ENCODE measurements around the gene FGR. TPM values are rescaled to one million over a fixed set of nuclear protein-coding genes. Genes with fewer than 3 reads are reported as not detected.

Gene FGR
- total RNA-seq, 1 donor from 2014 or later = not detected

DNA sequence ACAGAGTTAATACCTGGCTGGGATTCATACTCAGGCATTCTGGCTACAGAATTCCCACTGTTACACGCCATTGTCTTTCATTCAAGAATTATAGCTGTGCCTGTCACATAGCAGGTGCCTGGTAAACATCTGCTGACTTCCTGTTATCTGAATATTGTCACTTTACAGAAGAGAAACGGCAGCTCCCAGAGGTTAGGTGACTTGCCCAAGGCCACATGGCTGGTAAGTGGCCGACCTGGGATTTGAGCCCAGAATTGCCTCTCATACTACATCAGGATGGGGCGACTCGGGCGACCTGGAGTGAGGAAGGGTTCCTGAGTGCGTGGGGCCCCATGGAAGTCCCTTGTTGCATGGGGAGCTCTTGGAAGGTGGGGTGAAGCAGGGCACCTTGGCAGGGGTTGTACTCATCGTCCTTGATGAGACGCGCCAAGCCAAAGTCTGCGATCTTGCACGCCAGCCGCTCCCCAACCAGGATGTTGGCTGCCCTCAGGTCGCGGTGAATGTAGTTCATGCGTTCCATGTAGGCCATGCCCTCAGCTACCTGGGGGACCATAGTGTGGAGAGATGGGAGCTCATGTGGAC lies 20.9 kb downstream of the FGR start:
- peaks cover 9% of the 10 kb centered on the region for H3K4me1 Mint-ChIP-seq (ENCODE audit: unreplicated experiment)
- no peak for DNase-seq (ENCODE audit: extremely low spot score, unreplicated experiment)
- no peaks in the 10 kb centered on the region for H3K9me3 Mint-ChIP-seq
- H3K36me3 Mint-ChIP-seq = no peaks in the 10 kb centered on the region
- H3K27me3 Mint-ChIP-seq = peaks cover 4% of the 10 kb centered on the region
- H3K27ac Mint-ChIP-seq = no peak overlapping the region
- TF ChIP-seq, protein P1, sequence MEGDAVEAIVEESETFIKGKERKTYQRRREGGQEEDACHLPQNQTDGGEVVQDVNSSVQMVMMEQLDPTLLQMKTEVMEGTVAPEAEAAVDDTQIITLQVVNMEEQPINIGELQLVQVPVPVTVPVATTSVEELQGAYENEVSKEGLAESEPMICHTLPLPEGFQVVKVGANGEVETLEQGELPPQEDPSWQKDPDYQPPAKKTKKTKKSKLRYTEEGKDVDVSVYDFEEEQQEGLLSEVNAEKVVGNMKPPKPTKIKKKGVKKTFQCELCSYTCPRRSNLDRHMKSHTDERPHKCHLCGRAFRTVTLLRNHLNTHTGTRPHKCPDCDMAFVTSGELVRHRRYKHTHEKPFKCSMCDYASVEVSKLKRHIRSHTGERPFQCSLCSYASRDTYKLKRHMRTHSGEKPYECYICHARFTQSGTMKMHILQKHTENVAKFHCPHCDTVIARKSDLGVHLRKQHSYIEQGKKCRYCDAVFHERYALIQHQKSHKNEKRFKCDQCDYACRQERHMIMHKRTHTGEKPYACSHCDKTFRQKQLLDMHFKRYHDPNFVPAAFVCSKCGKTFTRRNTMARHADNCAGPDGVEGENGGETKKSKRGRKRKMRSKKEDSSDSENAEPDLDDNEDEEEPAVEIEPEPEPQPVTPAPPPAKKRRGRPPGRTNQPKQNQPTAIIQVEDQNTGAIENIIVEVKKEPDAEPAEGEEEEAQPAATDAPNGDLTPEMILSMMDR (conservative IDR thresholded peaks at IDR 0.05) = no peak
- no peak overlapping the region for H3K4me3 Mint-ChIP-seq

DNA sequence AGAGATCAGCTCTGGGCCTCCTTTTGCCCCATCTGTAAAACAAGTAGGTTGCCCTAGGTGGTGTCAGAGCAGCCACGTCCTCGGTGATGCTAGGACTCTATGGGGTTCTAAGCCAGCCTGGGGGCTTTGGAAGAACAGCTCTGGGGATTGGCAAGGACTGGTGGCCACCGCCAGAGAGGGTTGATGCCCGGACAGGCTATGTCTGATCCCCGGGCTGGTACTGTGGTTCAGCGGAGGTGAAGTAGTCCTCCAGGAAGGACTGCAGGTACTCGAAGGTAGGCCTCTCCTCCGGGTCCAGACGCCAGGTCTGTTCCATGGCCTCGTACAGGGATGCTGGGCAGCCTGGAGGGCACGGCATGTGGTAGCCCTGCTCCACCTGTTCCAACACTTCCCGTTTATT lies 22.3 kb downstream of the FGR start:
- DNase-seq (ENCODE audit: extremely low spot score, unreplicated experiment) = no peak
- no peaks in the 10 kb centered on the region for H3K36me3 Mint-ChIP-seq
- TF ChIP-seq, protein P1 (conservative IDR thresholded peaks at IDR 0.05) = no peak
- no peaks in the 10 kb centered on the region for H3K9me3 Mint-ChIP-seq
- peaks cover 5% of the 10 kb centered on the region for H3K4me1 Mint-ChIP-seq (ENCODE audit: unreplicated experiment)
- H3K27ac Mint-ChIP-seq = no peak overlapping the region
- no peak overlapping the region for H3K4me3 Mint-ChIP-seq
- H3K27me3 Mint-ChIP-seq = peaks cover 4% of the 10 kb centered on the region

DNA sequence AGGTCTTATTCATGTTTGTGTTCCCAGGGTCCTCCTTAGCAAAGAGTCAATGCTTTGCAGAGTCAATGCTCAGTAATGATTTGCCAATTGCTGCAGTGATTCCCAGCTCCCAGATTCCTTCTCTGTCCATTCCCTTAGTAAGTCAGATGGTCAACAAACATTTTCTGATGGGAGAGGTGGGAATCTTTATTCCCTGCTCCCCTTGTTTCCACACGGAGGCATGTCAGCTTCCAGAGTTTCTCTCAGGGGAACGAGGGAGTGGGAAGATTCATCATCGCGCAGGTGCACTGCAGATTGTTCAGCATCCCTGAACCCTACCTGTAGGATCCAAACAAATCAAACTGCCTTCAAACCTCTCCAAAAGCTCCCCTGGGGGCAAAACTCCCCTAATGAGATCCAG lies 23.5 kb downstream of the FGR start:
- Mint-ChIP-seq H3K4me1 (ENCODE audit: unreplicated experiment) (peaks cover 12% of the 10 kb centered on the region), H3K4me3 (no peak overlapping the region), H3K27me3 (peaks cover 4% of the 10 kb centered on the region), H3K9me3 (no peaks in the 10 kb centered on the region), H3K36me3 (no peaks in the 10 kb centered on the region), H3K27ac (no peak overlapping the region)
- DNase-seq (ENCODE audit: extremely low spot score, unreplicated experiment) = no peak
- TF ChIP-seq, protein P1 (conservative IDR thresholded peaks at IDR 0.05) = no peak

DNA sequence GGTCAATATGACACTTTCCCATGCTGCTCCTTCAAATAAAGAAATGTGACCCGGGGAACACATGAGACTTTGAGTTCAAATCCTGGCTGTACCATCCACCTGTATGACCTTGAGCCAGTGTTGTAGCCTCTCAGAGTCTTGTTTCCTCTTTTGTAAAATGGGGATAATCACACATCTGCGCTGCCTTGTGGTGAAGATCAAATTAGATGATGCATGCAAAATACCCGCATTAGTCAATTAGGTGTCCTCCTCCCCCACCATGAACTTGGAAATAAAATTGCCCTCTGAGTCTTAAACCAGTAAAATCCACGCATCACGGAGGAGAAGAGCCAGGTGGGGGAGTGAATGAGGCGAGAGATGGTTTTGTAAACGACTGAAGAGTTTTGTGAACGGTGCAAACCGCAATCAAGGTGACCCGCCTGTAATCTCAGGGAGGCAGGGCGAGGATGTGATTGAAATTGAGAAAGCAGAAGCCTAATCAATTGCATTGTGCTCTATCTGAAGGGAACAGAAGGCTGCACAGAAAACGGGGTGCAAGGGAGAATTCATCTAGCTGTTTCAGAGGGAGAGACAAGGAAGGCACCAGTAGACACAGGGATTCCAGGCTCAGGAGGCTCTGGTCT lies 25.3 kb downstream of the FGR start:
- Mint-ChIP-seq H3K27me3 (no peaks in the 10 kb centered on the region), H3K4me1 (ENCODE audit: unreplicated experiment) (peaks cover 21% of the 10 kb centered on the region), H3K4me3 (no peak overlapping the region), H3K27ac (no peak overlapping the region), H3K9me3 (no peaks in the 10 kb centered on the region), H3K36me3 (no peaks in the 10 kb centered on the region)
- TF ChIP-seq, protein P1 (conservative IDR thresholded peaks at IDR 0.05) = no peak
- DNase-seq (ENCODE audit: extremely low spot score, unreplicated experiment) = no peak

DNA sequence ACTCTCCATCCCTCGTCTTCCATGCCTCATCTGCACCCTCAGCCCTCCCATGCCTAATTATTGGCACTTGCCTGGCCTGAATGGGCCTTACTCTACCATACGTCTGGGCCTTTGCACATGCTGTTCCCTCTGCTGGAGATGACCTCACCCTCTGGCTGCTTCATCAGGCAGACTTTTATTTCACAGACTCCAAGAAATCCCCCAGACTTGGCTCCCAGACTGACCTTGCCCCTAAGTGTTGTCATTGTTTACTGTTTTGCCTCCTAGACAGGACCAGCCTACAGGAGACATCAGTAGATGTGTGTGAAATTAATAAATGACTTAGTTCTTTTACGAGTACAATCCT lies 25.8 kb downstream of the FGR start:
- peaks cover 21% of the 10 kb centered on the region for H3K4me1 Mint-ChIP-seq (ENCODE audit: unreplicated experiment)
- TF ChIP-seq, protein P1 (conservative IDR thresholded peaks at IDR 0.05) = no peak
- H3K36me3 Mint-ChIP-seq = no peaks in the 10 kb centered on the region
- H3K27me3 Mint-ChIP-seq = no peaks in the 10 kb centered on the region
- H3K4me3 Mint-ChIP-seq = no peak overlapping the region
- no peak for DNase-seq (ENCODE audit: extremely low spot score, unreplicated experiment)
- no peak overlapping the region for H3K27ac Mint-ChIP-seq
- H3K9me3 Mint-ChIP-seq = no peaks in the 10 kb centered on the region
